IMR-90 (cell line): Measurements from ENCODE around the gene IGSF9B.

ENCODE experiments used
- BHLHE40 ChIP-seq: fragments of 150-350 bp; IDR thresholded peaks from 2 replicates; pipeline ENCODE4 v1.6.1; 2016; ENCODE audit warnings: mild to moderate bottlenecking, low read depth, low read length
- CEBPB ChIP-seq: IDR thresholded peaks from 2 replicates; pipeline ENCODE4 v1.6.1; 2012; ENCODE audit warnings: low read depth, low read length, improper control_type of control experiment
- CTCF ChIP-seq: conservative IDR thresholded peaks from 2 replicates; pipeline ENCODE4 v1.5.1; 2012; ENCODE audit warnings: mild to moderate bottlenecking, low read depth, low read length, improper control_type of control experiment
- ELK1 ChIP-seq: fragments of 150-350 bp; IDR thresholded peaks from 2 replicates; pipeline ENCODE4 v1.6.1; 2016; ENCODE audit warnings: low read depth, mild to moderate bottlenecking, low read length, moderate library complexity, borderline replicate concordance
- MAFK ChIP-seq: IDR thresholded peaks from 2 replicates; pipeline ENCODE4 v1.6.1; 2012; ENCODE audit warnings: low read depth, low read length, improper control_type of control experiment
- MAZ ChIP-seq: IDR thresholded peaks from 2 replicates; pipeline ENCODE4 v1.6.1; 2012; ENCODE audit warnings: low read depth, mild to moderate bottlenecking, low read length, improper control_type of control experiment, moderate library complexity, borderline replicate concordance
- NFE2L2 ChIP-seq: fragments of 150-350 bp; IDR thresholded peaks from 2 replicates; pipeline ENCODE4 v1.6.1; 2016; ENCODE audit warnings: low read depth, mild to moderate bottlenecking, low read length
- POLR2A ChIP-seq: IDR thresholded peaks from 2 replicates; pipeline ENCODE4 v1.6.1; 2012; ENCODE audit warnings: mild to moderate bottlenecking, low read depth, low read length
- RAD21 ChIP-seq: IDR thresholded peaks from 2 replicates; pipeline ENCODE4 v1.6.1; 2012; ENCODE audit warnings: low read length, improper control_type of control experiment
- RCOR1 ChIP-seq: IDR thresholded peaks from 2 replicates; pipeline ENCODE4 v1.6.1; 2012; ENCODE audit warnings: mild to moderate bottlenecking, low read length, improper control_type of control experiment; ENCODE audit not compliant: insufficient replicate concordance
- RFX5 ChIP-seq: IDR thresholded peaks from 2 replicates; pipeline ENCODE4 v1.8.0; 2012; ENCODE audit warnings: low read depth, mild to moderate bottlenecking, low read length, moderate library complexity

DNA sequence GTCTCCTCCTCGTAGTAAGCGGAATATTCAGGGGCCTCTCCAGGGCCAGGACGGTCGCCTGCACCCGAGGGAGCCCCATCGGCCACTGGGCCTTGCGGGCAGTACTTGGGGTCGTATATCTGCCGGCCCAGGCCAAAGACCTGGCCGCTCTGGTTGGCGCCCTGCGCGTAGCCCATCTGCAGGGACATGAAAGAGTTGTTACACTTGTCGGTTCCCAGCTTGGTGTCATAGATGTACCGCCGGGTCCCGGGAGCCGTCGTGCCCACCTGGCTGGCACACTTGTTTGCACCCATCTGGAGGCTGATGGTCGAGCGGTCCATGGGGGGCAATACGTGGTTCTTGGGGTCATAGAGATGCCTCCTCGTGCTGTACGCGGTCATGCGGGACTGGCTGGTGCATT is 92.0 kb downstream of the IGSF9B start:
- no peak for TF ChIP-seq CTCF
- no peak for TF ChIP-seq POLR2A
- TF ChIP-seq ELK1 = no peak
- TF ChIP-seq MAFK = no peak
- no peak for TF ChIP-seq RCOR1
- no peak for TF ChIP-seq CEBPB
- no peak for TF ChIP-seq BHLHE40
- TF ChIP-seq RAD21 = no peak
- TF ChIP-seq RFX5 = no peak
- TF ChIP-seq NFE2L2 = no peak
- no peak for TF ChIP-seq MAZ
